HG02759 (cell line): ENCODE results near the gene ZDHHC4.

ENCODE experiments used
- ATAC-seq: cut with Tn5 transposase; IDR thresholded peaks from one replicate; pipeline ENCODE4 v1.9.1; 2021; ENCODE audit warnings: mild to moderate bottlenecking, moderate library complexity; ENCODE audit not compliant: unreplicated experiment

The ZDHHC4 gene

DNA sequence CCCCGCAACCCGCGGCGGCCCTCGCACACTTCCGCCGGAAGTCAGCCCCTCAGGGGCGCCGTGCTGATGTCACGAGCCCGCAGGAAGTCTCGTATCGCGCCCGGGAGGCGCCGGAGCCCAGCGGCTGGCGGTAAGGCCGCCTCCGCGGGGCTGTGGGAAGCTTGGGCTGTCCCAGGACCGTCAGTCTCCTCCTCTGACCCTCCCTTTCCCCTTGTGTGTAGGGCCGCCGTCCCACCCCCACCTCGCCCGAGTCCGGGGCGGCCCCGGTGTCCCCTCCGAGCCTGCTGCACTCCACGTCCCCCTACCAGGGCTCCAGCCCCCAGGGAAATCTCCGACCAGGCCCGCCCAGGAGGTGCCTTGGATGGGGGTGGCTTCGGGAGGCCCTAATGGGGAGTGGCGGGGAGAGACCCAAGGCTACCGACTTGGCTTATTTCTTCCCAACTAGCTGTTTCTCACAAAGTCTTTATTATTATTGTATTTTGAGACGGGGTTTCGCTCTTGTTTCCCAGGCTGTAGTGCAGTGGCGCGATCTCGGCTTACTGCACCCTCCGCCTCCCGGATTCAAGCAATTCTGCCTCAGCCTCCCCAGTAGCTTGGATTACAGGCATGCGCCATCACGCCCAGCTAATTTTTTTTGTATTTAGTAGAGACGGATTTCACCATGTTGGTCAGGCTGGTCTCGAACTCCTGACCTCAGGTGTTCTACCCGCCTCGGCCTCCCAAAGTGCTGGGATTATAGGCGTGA lies at the start of gene ZDHHC4:
ZDHHC4 (plus strand) TSS at position 86 of the 745 bp plus-strand sequence. CDS start 3,108 bp downstream, outside the sequence.
- peak; percentile 98 for ATAC-seq

DNA sequence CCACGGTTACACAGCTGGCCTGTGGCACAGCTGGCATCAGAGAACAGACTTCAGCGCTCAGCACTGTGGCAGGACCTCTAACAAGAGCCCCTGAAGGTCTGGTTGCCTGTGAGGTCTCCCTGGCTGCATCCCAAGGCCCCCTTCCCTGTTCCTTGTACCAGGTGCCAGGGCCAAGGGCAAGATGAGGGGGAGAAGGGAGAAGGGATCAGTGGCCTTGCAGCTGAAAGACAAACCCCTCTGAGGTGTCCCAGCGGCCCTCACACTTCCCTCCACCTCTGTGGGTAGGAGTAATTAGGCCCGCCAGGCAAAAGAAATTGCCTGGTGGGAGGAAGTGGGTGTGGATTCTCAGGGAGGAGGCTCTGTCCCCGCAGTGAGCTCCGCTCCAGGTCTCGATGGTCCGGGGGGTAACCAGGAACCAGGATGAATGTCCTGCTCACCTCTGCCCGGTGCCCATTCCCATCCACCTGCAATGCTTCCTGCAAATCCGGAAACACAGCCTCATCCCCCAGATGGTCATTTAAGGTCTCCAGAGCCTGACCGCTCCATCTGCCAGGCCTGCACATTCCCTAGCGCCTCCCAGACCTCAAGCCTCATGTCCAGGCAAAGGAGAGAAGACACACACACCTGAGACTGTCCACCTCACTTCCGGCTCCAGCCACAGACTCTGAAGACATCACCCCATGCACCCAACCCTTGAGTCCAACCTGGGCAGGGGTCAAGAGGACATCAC lies 48.7 kb upstream of the ZDHHC4 start:
- ATAC-seq, result no peak

DNA sequence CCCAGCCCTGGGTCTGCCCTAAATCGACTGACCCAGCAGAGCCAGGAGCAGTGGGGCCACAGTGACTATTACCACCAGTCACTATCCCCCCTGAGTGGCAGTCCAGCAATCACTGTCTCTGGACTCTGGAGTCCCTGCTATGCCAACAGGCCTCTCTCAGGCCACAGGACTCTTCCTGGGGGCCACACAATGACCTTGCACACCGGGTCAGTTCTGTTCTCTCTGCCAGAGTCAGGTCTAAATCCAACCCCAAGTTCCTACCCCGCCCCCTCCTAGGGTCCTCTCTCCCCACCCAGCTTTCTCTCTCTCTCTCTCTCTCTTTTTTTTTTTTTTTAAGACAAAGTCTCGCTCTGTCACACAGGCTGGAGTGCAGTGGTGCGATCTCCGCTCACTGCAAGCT lies 47.6 kb upstream of the ZDHHC4 start:
- ATAC-seq, result no peak

DNA sequence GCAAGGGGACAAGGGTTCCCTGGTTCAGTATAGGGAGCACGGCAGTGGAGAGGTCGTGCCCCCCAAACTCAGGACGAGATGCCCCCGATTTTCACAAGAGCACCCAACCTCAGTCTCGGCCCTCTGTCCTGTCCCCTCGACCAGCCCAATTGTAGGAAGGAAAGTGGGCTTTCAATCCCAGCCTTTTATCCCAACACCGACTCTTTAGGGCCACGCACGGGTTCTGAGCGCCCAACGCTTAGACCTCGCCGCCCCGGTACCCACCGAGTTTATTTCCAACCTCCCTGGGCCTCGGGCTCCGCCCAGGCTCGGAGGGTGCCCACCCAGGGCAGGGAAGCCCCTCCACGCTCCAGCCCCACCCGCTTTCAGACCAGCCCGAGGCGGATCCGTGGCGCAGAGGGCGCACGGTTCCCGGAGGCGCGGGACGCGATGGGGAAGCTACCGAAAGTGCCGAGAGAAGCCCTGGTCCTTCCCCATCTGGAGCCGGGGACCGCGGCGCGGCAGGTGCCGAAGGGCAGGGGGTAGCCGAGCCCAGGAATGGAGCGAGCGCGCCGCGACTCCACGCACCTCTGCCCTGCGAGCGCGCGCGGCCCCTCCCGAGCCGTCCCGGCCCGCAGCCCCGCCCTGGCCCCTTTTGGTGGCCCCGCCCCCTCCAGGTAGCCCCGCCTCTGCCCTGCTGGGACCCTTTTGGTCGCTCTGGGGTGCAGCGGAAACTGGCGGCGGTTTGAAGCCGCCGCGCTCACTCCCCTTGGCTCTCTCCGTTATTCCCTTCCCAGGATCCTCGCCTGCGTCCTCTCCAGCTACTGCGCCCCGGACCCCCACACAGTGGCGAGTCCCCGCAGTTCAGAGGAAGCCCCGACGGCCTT lies 46.4 kb upstream of the ZDHHC4 start:
- ATAC-seq, result peak; percentile 64

DNA sequence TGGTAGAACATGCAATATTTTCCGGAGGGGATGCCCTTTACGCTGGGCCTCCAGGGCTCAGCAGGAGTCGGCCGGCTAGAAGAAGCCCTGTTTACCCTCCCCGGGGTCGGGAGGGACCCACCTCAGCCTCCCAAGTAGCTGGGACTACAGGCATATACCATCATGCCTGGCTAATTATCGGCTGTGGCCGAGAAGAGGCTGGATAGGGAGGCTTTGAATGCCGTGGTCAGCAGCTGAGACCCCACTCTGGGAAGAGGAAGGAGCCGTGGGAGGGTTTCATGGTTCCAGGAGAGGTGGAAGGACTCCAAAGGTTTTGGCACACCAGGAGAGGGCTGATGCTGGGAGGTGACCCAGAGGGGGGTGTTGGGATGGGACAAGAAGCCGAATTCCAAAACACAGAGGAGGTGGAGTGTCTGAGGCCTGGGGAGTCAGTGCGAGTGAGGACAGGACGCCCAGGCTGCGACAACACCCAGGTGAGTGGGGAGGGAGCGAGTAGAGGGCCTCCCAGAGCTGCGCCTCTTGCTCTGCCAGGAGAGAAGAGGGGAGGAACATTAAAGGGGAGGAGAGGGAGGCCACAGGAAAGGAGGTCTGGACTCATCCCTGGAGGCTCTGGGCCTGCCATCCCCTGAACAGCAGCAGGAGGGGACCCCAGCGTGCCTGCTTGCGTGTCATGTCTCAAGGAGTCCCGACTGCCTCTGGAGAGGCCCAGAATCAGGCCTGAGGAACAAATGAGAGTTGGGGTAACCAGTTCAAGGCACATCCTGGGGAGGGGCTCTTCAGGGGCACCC lies 45.6 kb upstream of the ZDHHC4 start:
- ATAC-seq, result peak; percentile 4

DNA sequence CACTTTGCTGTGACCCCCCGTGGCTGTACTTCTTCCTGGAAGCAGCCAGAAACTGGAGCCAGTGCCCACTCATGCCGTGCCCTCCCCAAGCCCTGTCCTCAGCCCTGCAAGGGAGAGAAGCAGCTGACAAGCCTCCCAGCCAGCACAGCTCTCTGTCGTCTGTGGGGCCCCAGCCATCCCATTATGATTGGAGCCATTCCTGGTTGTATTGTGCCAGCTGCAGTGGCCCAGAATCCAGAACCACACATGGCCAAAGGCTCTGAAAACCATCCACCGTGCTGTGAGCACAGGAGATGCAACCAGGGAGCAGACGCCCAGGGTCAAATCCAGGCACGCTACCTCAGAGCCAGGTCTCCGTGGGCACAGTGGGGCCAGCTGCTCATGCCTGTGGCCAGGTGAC lies 44.7 kb upstream of the ZDHHC4 start:
- ATAC-seq, result no peak

DNA sequence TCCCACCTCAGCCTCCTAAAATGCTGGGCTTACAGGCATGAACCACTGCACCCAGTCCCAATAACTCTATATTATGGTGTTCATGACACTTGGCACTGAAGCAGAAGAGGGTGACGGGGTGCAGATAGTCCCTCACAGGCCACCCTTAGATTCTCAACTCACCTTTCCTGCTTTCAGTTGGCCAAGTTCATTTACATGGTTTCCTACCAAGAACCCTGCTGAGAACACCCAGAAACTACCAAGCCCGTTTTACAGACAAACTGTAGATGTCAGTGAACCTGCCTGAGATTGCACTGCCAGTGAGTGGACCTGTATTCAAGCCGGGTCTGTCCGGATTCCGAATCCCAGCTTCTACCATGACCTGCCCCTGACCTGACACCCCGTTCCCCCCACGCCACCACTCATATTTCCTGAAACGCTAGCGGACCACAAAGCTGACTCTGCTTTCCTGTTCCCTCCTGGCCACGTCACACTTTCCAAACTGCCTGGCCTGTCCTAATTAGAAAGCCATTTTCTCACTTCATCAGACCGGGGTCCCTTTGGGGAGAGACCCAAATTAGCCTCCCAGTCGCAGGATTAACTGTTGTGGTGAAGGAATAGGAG lies 43.3 kb upstream of the ZDHHC4 start:
- no peak for ATAC-seq

DNA sequence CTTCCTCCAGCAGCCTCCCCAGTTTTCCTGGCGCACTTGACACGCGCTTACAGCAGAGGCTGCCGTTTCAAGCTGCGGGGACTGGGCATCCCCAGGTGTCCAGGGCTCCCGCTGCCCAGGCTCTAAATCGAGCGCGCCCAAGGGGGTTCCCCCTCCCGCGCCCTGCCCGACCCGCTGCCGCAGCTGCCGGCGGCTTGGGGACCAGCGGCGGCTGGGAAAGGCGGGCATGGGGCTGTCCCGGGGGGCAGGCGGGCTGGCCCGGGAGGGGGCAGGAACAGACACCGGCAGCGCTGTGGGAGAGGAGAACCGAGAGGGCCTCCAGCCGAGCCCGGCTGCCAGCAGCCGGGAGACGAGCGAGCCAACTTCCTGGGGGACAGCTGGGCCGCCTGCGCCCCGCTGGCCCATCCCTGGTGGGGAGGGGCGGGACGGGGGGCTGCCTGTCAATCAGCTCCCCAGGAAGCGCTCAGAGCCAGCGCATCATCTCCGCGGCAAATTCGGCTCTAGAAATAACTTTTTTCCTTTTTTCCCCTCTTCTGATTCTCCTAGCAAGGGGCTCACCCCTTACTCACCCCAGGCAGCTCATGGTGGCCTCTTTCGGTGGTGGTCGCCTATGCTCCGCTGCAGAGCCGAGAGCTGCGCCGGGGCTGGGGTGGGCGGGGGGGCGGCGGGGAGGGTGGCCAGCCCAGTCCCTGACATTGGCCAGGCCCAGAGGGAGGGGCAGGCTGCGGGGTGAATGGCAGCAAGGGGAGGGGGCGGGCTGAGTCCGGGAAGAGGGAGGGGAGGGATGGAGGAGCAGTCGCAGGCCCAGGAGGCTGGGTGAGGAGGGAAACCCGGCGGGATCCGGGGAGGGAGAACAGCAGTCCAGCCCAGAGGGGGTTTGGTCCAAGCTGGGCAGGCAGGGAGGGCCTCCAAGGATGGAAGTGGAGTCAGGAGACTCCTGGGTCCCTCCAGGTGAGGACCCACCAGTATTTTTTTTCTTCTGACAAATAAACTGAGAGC lies 40.7 kb upstream of the ZDHHC4 start:
- no peak for ATAC-seq

DNA sequence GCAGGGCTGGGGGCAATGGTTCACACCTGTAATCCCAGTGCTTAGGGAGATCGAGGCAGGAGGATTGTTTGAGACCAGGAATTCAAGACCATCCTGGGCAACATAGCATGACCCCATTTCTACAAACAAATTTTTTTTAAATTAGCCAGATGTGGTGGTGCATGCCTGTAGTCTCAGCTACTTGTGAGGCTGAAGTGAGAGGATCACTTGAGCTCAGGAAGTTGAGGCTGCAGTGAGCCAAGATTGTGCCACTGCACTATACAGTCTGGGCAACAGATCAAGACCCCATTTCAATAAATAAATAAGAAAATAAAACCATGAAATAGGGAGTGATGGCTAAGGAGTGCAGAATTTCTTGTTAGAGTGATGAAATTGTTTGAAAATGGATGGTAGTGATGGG lies 34.9 kb upstream of the ZDHHC4 start:
- no peak for ATAC-seq

DNA sequence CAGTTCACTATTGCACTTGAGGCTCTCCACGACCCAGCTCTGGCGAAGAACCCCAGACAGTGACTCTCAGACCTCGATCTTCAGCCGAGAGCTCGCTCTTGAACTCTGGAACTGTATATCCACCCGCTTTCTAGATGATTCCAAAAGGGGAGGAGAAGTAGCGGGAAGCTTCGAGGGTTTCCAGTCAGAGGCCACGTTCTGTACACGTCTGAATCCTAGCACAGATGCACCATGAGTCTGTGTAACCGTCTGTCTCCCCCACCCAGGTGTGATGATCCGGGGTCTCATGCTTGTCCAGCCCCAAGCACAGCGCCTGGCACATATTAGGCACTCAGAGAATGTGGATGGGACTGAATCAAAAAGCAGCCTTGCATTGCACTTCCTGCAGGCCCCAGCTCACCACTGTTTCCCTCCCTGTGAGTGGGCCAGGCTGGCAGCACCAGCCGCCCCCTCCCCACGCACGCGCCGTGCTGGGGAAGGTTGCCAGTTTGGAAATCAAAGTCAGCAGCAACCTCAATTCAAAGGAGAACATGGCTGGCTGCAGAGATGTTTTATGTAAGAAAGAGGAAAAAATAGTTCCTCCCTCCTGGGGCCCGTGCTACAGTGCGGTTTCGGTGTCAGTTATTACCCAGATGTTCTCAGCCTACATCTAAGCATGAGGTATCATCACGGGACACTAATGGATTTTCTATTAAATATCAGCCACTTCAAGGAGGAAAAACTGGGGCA lies 31.7 kb upstream of the ZDHHC4 start:
- peak; percentile 65 for ATAC-seq

DNA sequence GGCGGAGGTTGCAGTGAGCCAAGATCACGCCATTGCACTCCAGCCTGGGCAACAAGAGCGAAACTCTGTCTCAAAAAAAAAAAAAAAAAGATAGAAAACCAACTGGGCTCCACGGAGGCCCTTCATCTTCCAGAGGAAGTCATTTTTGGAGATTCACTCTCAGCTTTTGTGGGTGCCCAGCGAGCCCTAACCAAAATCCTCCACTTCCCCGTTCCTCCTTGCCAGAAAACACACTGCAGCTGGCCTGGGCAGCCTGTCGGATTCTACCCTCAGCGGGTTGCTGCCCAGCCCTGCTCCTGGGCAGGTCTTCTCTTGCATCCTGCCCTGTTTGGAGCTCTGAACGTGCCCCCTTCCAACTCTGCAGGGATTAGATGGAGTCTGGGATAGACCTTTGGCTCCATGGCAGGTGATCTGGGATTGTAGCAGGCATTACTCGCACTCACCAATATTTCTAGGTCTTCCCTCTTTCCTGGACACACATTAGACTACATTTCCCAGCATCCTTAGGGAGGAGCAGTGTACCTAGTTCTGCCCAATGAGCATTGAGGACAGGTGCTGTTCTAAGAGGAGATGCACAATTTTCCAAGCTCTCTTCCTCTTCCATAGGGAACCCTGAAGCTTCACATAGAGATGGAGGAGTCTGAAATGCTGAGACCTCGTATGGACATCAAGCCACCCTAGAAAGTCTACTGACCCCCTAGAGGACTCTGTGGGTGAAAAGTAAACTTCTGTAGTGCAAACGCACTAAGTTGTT lies 30.6 kb upstream of the ZDHHC4 start:
- no peak for ATAC-seq

DNA sequence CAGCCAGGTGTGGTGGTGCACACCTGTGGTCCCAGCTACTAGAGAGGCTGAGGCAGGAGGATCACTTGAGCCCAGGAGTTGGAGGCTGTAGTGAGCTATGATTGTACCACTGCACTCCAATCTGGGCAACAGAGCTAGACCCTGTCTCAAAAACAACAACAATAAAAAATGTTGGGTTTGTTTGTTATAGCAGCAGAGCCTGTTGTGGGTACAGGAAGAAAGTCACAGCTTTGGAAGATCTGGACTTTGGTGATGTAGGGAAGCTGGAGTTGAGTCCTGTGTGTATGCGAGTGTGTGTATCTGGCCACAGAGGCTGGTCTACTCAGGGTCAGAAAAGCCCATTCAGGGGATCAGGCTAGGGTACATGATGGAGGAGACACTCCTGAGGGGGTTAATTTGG lies 29.9 kb upstream of the ZDHHC4 start:
- ATAC-seq, result no peak

DNA sequence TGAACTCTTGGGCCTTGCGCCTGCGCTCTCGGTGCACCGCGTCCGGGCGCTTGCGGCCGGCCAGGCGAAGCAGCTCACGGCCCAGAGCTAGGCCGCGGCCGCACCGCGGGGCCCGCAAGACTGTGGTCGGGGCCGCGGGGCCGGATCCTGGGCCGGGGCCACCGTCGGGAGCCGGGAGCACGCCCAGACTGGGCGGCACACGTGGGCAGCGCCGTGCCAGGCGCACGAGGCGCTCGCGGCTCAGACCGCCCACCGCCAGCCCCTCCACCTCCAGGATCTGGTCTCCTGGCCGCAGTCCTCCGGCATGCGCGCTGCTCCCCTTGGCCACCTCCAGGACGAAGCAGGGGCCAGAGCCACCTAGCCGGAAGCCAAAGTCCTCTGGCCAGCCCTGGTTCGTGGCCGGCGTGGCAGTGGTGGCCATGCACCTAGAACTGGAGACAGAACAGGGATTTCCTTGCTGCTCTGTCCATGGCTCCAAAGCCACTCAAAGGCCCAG lies 26.2 kb upstream of the ZDHHC4 start, which contains the start of gene GRID2IP:
GRID2IP (minus strand) TSS at position 446 of the 496 bp plus-strand sequence; CDS start at position 421, 25 bp downstream.
- ATAC-seq, result no peak

DNA sequence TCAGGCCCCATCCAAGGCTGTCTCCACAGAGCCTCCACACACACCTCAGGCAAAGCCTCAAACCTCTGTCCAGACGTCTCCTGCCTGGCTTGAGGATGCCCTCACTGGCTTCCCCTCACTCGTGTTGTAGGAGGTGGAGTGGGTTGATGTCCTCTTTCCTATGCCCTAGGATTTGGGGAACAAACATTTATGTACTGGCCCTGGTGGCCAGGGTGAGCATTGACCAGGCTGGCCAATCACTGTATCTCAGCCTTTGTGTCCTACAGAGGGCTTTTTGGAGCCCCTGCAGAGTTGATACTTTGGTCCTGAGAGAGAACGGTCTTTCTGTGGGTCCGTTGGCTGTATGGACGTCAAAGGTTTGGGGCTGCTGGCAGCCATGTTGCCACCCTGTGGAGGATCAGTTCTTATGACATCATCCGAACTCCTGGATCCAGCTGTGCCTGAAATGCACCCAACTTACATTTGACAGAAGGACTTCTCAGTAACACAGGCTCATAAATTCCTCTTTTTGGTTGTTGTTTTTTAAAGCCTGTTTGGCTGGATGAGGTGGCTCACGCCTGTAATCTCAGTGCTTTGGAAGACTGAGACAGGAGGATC lies 23.7 kb upstream of the ZDHHC4 start:
- ATAC-seq, result no peak

DNA sequence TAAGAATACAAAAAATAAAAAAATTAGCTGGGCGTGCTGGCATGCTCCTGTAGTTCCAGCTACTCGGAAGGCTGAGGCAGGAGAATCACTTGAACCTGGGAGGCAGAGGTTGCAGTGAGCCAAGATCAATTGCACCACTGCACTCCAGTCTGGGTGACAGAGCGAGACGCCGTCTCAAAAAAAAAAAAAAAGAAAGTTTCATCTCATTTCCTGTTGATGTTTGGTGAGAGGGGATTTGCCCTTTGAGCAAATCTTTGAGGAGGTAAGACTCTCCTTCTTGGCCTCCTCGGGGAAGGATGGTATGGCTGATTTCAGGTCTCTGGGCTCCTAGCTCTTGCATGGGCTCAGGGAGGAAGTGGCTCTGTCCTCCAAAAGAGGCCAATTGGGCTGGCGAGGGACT lies 22.4 kb upstream of the ZDHHC4 start:
- no peak for ATAC-seq

DNA sequence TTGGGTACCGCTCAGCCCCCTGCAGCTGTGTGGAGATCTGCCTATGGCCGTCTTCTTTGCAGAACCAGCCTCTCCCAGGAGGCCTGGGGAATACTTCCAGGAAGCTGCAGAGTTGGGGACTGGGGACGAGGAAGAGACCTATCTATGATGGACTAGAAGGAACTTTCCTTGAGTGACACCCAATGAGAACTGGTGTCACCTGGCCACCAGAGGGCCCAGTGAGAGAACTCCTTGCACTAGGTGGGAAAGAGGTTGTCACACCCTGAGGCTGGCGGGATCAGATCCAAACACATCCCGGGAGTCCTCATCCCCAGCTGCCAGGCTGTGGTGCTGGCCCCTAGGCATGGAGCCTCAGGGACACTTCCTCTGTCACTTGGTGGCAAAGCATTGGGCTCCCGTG lies 21.1 kb upstream of the ZDHHC4 start:
- no peak for ATAC-seq

DNA sequence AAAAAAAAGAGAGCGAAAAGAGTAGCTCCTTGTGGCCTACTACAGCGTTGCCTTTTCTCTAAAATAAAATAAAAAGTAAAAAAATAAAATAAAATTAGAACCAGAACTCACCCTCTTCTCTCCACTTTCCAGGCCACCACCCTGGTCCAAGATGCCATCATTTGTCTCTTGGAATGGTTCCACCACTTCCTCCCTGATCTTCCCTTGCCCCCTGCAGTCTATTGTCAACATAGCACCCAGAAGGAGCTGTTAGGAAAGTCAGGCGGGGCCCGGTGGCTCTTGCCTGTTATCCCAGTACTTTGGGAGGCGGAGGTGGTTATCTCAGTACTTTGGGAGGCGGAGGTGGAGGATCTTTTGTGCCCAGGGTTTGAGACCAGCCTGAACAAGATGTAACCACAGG lies 18.4 kb upstream of the ZDHHC4 start:
- ATAC-seq, result no peak
